Measurements from ENCODE around the gene SLC35C1. TPM values are rescaled to one million over a fixed set of nuclear protein-coding genes. Genes with fewer than 3 reads are reported as not detected.

Gene SLC35C1
- total RNA-seq, 4 donors from 2014 or later, result 3.8 to 12.1 (median 7.0) TPM

DNA sequence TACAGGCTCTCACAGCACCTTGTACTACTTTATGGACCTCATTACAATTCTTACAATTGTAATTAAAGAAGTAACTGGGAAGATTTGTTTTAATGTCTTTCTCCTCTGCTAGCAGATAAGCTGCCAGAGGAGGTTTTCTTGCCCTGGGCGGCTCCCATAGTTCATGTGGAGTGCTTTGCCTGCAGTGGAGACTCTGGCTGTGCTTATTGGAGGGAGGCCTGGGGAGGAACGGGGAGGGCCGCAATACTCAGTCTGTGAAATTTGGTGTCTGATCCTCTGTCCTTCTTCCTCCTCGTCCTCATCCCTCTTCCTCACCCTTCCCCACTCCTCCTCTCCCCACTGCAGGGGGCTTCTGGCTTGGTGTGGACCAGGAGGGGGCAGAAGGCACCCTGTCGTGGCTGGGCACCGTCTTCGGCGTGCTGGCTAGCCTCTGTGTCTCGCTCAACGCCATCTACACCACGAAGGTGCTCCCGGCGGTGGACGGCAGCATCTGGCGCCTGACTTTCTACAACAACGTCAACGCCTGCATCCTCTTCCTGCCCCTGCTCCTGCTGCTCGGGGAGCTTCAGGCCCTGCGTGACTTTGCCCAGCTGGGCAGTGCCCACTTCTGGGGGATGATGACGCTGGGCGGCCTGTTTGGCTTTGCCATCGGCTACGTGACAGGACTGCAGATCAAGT lies 5.6 kb downstream of the SLC35C1 start:
- TF ChIP-seq, protein P1, sequence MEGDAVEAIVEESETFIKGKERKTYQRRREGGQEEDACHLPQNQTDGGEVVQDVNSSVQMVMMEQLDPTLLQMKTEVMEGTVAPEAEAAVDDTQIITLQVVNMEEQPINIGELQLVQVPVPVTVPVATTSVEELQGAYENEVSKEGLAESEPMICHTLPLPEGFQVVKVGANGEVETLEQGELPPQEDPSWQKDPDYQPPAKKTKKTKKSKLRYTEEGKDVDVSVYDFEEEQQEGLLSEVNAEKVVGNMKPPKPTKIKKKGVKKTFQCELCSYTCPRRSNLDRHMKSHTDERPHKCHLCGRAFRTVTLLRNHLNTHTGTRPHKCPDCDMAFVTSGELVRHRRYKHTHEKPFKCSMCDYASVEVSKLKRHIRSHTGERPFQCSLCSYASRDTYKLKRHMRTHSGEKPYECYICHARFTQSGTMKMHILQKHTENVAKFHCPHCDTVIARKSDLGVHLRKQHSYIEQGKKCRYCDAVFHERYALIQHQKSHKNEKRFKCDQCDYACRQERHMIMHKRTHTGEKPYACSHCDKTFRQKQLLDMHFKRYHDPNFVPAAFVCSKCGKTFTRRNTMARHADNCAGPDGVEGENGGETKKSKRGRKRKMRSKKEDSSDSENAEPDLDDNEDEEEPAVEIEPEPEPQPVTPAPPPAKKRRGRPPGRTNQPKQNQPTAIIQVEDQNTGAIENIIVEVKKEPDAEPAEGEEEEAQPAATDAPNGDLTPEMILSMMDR (IDR thresholded peaks at IDR 0.05), result no peak
- no peak for TF ChIP-seq POLR2A (IDR thresholded peaks at IDR 0.05)
- DNase-seq (ENCODE audit: low spot score in 2 of 2), result peak in 1 of 2 donors; percentile 64
- no peak overlapping the region for H3K4me3 ChIP-seq (ENCODE audit: low read depth, poor library complexity, severe bottlenecking)
- intact Hi-C loops (cut with DNase I; ENCODE audit: low total_unique reads), result no loop called here
- WGBS, 2 donors, result 91 to 92% methylated on average over 23 of the region's 23 CpGs

DNA sequence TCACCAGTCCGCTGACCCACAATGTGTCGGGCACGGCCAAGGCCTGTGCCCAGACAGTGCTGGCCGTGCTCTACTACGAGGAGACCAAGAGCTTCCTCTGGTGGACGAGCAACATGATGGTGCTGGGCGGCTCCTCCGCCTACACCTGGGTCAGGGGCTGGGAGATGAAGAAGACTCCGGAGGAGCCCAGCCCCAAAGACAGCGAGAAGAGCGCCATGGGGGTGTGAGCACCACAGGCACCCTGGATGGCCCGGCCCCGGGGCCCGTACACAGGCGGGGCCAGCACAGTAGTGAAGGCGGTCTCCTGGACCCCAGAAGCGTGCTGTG lies 6.1 kb downstream of the SLC35C1 start:
- TF ChIP-seq, protein P1 (IDR thresholded peaks at IDR 0.05), result no peak
- TF ChIP-seq POLR2A (IDR thresholded peaks at IDR 0.05), result no peak
- peak in 1 of 2 donors; percentile 78 for DNase-seq (ENCODE audit: low spot score in 2 of 2)
- no peak overlapping the region for H3K4me3 ChIP-seq (ENCODE audit: low read depth, poor library complexity, severe bottlenecking)
- 92 to 94% methylated on average over 17 of the region's 17 CpGs for WGBS, 2 donors
- intact Hi-C loops (cut with DNase I; ENCODE audit: low total_unique reads), result no loop called here

DNA sequence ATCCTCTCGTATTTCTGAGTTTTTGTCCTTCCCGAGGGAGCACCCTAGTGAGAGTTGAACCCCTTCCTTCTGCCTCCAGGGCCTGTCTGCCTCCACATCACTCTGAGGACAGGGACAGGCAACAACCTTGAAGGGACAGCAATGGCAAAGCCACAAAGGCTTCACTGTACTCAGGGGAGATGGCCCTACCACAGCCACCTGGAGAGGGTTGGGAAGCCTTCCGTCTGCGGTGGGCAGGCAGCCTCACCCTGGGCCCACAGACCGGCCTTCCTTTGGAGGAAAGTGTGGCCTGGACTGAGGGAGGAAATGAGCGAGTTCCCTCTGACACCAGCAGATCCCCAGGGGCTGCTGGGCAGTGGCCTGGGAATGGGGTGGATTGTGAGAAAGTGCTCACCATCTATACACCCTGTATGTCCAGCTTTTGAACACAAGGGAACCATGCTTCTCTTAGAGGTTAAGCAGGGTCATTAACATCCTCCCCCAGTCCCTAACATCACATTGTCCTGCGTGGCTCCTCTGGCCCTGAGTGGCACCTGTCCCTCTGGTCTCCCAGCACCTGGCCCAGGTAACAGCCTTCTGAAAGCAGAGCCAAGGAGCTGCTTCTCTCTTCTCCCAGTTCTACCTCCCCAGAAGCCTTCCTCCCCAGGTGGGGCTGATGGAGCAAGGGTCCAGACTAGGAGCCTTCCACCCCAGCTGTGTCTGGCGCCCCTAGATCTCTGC lies 6.8 kb downstream of the SLC35C1 start:
- intact Hi-C loops (cut with DNase I; ENCODE audit: low total_unique reads), result no loop called here
- peak in 1 of 2 donors; percentile 46 for DNase-seq (ENCODE audit: low spot score in 2 of 2)

DNA sequence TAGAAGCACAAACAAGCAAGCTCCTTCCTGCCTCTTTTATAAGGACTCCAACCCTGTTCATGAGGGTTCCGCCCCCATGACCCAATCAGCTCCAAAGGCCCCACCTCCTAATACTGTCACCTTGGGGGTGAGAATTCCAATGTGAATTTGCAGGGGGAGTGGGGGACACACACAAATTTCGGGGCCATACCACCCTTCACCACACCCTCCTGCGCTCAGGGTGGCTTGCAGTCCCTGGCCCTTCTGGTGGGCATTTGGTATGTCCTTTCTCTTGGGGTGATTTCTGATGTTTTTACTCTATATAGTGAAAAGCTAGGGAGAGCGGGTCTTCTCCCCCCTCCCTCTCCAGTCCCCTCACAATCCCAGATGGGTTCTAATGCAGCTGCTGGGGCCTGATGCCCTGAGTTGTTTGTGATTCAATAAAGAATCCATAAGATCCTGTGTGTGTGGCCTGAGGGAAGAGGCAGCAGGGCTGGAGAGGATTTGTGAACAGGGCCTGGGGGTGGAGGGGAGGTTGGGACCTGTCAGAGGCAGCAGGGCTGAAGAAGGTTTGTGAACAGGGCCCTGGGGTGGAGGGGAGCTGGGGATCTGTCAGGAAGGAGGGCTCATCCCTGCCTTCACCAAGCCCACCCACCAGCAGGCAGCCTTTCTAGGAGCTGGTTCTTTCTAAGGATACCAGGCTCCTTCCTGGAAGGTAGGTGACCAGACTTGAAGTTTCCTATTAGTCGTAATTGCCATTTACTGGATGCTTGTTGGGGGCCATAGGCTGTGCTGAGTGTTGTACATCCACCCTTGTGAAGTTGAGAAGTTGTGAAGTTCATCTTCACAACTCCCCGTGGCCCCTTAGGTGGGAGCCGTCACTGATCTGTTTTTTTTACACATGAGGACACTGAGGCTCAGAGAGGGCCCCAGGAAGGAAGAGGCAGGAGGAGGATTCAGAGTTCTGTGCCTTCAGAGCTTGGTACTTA lies 7.9 kb downstream of the SLC35C1 start:
- TF ChIP-seq, protein P1 (IDR thresholded peaks at IDR 0.05), result no peak
- no peak for TF ChIP-seq POLR2A (IDR thresholded peaks at IDR 0.05)
- peak in 1 of 2 donors; percentile 54 for DNase-seq (ENCODE audit: low spot score in 2 of 2)
- intact Hi-C loops (cut with DNase I; ENCODE audit: low total_unique reads), result no loop called here
- H3K4me3 ChIP-seq (ENCODE audit: low read depth, poor library complexity, severe bottlenecking), result no peak overlapping the region
- WGBS, 2 donors, result 76 to 91% methylated on average over 7 of the region's 7 CpGs

More for the DNA sequence above, 6.8 kb downstream of the SLC35C1 start:
- H3K4me3 ChIP-seq (ENCODE audit: low read depth, poor library complexity, severe bottlenecking), result no peak overlapping the region
- 85% methylated on average over 7 to 8 of the region's 8 CpGs for WGBS, 2 donors
- no peak for TF ChIP-seq POLR2A (IDR thresholded peaks at IDR 0.05)
- TF ChIP-seq, protein P1 (IDR thresholded peaks at IDR 0.05), result no peak

DNA sequence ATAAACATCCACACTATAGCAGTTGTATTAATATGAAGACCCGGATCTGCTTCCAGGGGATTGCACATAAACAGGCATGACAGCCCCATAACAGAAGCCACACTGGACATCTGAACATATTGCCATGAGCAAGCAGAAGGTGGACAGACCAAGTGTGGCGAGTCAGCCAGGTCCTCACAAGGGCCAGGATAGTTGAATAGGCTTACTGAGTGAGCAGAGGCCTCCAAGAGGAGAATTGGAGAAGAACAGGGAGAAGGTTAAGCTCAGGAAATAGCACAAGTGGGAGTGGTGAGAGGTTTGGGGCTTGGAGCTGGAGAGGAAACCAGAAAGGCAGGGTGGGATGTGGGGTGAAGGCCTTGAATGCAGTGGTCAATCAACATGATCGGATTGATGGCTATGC lies 10.8 kb downstream of the SLC35C1 start:
- TF ChIP-seq POLR2A (IDR thresholded peaks at IDR 0.05), result no peak
- TF ChIP-seq, protein P1 (IDR thresholded peaks at IDR 0.05), result no peak
- no peak overlapping the region for H3K4me3 ChIP-seq (ENCODE audit: low read depth, poor library complexity, severe bottlenecking)
- WGBS, 2 donors, result 79 to 89% methylated on average over 3 of the region's 3 CpGs
- peak in 1 of 2 donors; percentile 15 for DNase-seq (ENCODE audit: low spot score in 2 of 2)
- intact Hi-C loops (cut with DNase I; ENCODE audit: low total_unique reads), result no loop called here

All from lower leg skin (tissue), 4 donors.